Suprapubic skin (tissue), 4 donors: ENCODE data around the gene LASP1NB.

Experiments
- CTCF ChIP-seq, 2 donors: fragments of 200-600 bp in 1 of 2; fragments of 450-650 bp in 1 of 2; sonication (generic) in 1 of 2; IDR thresholded peaks; one replicate each; pipeline ENCODE4 v1.5.1; 2016 to 2019; ENCODE audit warnings: antibody characterized with exemption in 2 of 2, mild to moderate bottlenecking in 1 of 2, moderate library complexity in 1 of 2
- EP300 ChIP-seq: sonication (generic); formaldehyde crosslinking; IDR thresholded peaks from one replicate; pipeline ENCODE4 v1.6.1; 2017; ENCODE audit warnings: antibody characterized with exemption
- POLR2A ChIP-seq, 2 donors: fragments of 450-650 bp; IDR thresholded peaks; one replicate each; pipeline ENCODE4 v1.6.1; 2017; ENCODE audit warnings: antibody characterized with exemption in 2 of 2, mild to moderate bottlenecking in 2 of 2, moderate library complexity in 2 of 2
- POLR2AphosphoS5 ChIP-seq, 3 donors: sonication (generic); formaldehyde crosslinking; IDR thresholded peaks; one replicate each; pipeline ENCODE4 v1.6.1; 2017; ENCODE audit warnings: antibody characterized with exemption in 3 of 3

- TF ChIP-seq CTCF (IDR thresholded peaks at IDR 0.05), result no peak
- no peak for TF ChIP-seq POLR2AphosphoS5 (IDR thresholded peaks at IDR 0.05)
- TF ChIP-seq POLR2A (IDR thresholded peaks at IDR 0.05), result no peak
- TF ChIP-seq EP300, result no peak
Measured at GRCh38 chr17:38978180-38978579, 52.8 kb downstream of the LASP1NB start.
